BJ (cell line): ENCODE data around the gene KLHL29. TPM values are rescaled to one million over a fixed set of nuclear protein-coding genes. Genes with fewer than 3 reads are reported as not detected.

ENCODE experiments used
- CTCF ChIA-PET: fragments of 350-600 bp; formaldehyde crosslinking; extraction: SDS; loops from one replicate; lab custom pipeline; 2021; ENCODE audit warnings: antibody characterized with exemption, inconsistent platforms; lab: Yijun Ruan, JAX
- POLR2A ChIA-PET: fragments of 300-600 bp; sonication (Branson Sonifier 250); formaldehyde crosslinking; extraction: SDS; loops from one replicate; lab custom pipeline; 2021; ENCODE audit warnings: antibody characterized with exemption; lab: Charles Lee
- DNase-seq: peaks from one replicate; pipeline ENCODE4 v3.0.0-alpha.2; 2011; ENCODE audit warnings: low read depth
- H3K27me3 ChIP-seq: 2 replicates; pipeline ENCODE4 v1.6.0; 2011; ENCODE audit warnings: low read length; ENCODE audit not compliant: control insufficient read depth, insufficient read depth
- H3K36me3 ChIP-seq: 2 replicates; pipeline ENCODE4 v1.5.1; 2011; ENCODE audit warnings: low read length; ENCODE audit not compliant: control insufficient read depth, insufficient read depth
- H3K4me3 ChIP-seq: 2 replicates; pipeline ENCODE4 v1.5.1; 2011; ENCODE audit warnings: low read depth, mild to moderate bottlenecking, control low read depth, low read length
- polyA plus RNA-seq: library from polyadenylated mRNA; depleted of rRNA; stranded (reverse); fragments of >200 nt; gene quantifications from 2 replicates; pipeline ENCODE4 v1.2.3, GENCODE V29; 2011
- TF ChIP-seq, protein P1 (sequence below): IDR thresholded peaks from 2 replicates; pipeline ENCODE4 v1.5.1; 2011; ENCODE audit warnings: low read depth, mild to moderate bottlenecking, control low read depth, inconsistent platforms, low read length, moderate library complexity; ENCODE audit not compliant: insufficient read depth

KLHL29 gene
- polyA plus RNA-seq, 1 experiment: 10.0 TPM

DNA sequence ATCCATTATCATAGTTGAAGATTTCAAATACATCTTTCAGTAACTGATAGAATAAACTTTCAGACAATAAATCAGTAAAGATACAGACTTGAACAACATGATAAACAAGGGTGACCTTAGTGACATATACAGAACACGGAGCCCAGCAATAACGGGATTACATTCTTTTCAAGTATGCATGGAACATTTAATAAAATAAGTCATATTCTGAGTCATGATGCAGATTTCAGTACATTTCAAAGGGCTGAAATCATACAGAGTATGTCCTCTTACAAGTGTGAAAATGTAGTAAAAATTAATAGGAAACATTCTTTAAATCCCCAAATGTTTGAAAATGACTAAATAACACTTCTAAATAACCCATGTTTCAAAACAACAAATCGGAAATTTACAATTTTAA, 17.2 kb upstream of the KLHL29 start:
- DNase-seq: no peak
- no peak overlapping the region for H3K4me3 ChIP-seq
- POLR2A ChIA-PET: no interaction called here
- CTCF ChIA-PET: no interaction called here
- H3K27me3 ChIP-seq: no peaks in the 10 kb centered on the region
- TF ChIP-seq, protein P1, sequence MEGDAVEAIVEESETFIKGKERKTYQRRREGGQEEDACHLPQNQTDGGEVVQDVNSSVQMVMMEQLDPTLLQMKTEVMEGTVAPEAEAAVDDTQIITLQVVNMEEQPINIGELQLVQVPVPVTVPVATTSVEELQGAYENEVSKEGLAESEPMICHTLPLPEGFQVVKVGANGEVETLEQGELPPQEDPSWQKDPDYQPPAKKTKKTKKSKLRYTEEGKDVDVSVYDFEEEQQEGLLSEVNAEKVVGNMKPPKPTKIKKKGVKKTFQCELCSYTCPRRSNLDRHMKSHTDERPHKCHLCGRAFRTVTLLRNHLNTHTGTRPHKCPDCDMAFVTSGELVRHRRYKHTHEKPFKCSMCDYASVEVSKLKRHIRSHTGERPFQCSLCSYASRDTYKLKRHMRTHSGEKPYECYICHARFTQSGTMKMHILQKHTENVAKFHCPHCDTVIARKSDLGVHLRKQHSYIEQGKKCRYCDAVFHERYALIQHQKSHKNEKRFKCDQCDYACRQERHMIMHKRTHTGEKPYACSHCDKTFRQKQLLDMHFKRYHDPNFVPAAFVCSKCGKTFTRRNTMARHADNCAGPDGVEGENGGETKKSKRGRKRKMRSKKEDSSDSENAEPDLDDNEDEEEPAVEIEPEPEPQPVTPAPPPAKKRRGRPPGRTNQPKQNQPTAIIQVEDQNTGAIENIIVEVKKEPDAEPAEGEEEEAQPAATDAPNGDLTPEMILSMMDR: no peak
- no peaks in the 10 kb centered on the region for H3K36me3 ChIP-seq

DNA sequence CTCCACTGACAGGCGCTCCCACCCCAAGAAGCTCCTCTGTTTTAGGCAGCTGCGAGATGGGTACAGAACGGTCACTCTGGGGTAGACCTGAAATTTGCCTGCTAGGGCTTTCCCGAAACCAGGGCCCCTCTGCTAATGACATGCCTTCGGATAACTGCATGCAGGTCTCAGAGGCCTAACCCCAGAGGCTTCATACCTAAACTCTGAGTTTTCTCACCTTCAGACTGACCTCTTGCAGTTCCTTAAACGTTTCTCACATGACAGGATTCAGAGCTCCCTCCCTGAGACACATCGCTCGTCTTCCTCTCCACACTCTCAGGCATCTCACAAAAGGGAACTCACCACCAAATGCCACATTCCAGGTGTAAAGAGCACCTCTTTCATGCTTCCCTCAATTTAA, 11.3 kb upstream of the KLHL29 start:
- CTCF ChIA-PET: interaction anchor here (1.2 to 2.2 kb wide), 2 partner anchors 20 to 22 kb away, joined by 3 to 10 read pairs; no protein-coding TSS in a partner anchor
- no peak for DNase-seq
- POLR2A ChIA-PET: interaction anchor here (0.6 kb wide), 1 partner anchor 13 kb away, joined by 6 read pairs; no protein-coding TSS in a partner anchor

DNA sequence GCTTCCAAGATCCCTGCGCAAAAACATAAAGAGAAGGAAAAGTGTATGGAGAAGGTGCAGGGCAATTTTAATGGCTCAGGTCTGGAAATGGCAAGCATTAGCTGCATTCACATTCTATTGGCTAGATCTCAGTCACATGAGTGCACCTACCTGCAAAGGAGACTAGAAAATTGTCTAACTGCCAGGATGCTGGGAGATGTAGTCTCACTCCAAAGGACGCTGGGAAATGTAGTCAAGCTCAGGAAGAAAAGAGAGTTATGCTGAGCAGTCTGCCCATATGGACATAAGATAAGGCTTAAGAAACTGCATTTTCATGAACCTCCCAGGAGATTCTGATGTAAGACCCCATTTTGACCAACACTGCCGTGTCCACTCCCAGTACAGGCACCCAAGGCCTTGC, 9.5 kb upstream of the KLHL29 start:
- DNase-seq: no peak
- ChIA-PET POLR2A (no interaction called here), CTCF (interaction anchor here (2.2 kb wide), 1 partner anchor 24 kb away, joined by 10 read pairs; no protein-coding TSS in a partner anchor)
- TF ChIP-seq, protein P1: no peak
- Histone ChIP-seq H3K36me3 (no peaks in the 10 kb centered on the region), H3K4me3 (no peak overlapping the region), H3K27me3 (no peaks in the 10 kb centered on the region; the same call in 1 of the 2 replicates)

More for the DNA sequence above, 11.3 kb upstream of the KLHL29 start:
- Histone ChIP-seq H3K36me3 (no peaks in the 10 kb centered on the region), H3K4me3 (no peak overlapping the region), H3K27me3 (no peaks in the 10 kb centered on the region; the same call in 1 of the 2 replicates)
- TF ChIP-seq, protein P1: no peak

DNA sequence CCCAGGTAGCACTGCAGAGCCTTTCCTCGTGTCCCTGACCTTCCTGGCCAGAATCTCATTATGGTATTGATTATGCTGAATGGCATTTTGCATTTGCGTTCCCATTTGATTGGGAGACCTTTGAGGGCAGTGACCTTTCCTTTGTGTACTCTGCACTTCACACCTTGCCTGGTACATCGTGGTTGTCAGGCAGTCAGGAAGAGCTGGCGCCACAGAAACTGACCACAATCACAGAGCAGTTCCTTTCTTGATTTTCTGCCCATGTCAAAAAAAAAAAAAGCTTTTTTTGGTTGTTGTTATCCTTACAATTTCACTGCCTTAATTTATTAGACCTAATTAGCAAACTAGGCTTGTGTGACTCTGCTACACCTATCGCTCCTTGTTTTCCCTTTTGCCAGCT, 8.9 kb upstream of the KLHL29 start:
- TF ChIP-seq, protein P1: no peak
- no peaks in the 10 kb centered on the region; the same call in 1 of the 2 replicates for H3K27me3 ChIP-seq
- DNase-seq: no peak
- H3K36me3 ChIP-seq: no peaks in the 10 kb centered on the region
- H3K4me3 ChIP-seq: no peak overlapping the region
- POLR2A ChIA-PET: no interaction called here
- CTCF ChIA-PET: interaction anchor here (0.7 kb wide), 1 partner anchor 82 kb away, joined by 4 read pairs; no protein-coding TSS in a partner anchor

DNA sequence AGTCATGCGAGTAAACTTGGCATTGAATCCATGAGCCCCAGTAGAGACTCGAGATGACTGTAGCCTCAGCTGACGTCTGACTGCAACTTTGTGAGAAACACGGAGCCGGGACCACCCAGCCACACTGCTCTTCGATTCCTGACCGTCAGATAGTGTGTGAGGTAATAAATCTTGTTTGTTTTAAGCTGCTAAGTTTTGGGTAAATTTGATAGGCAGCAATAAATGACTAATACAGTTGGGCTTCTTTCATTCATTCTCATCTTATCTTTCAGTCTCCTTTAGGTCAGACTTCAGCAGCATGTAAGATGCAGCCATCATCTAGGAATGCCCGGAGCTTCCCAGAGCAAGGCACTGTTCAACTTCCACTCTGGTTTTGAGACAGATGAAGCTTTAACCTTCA, 8.0 kb upstream of the KLHL29 start:
- no peaks in the 10 kb centered on the region; the same call in 1 of the 2 replicates for H3K27me3 ChIP-seq
- H3K4me3 ChIP-seq: no peak overlapping the region
- POLR2A ChIA-PET: no interaction called here
- DNase-seq: no peak
- TF ChIP-seq, protein P1: no peak
- CTCF ChIA-PET: interaction anchor here (1.3 kb wide), 1 partner anchor 1022 kb away, joined by 3 read pairs; no protein-coding TSS in a partner anchor
- H3K36me3 ChIP-seq: no peaks in the 10 kb centered on the region
